ENCODE measurements around the gene NEK11.

NEK11 gene

DNA sequence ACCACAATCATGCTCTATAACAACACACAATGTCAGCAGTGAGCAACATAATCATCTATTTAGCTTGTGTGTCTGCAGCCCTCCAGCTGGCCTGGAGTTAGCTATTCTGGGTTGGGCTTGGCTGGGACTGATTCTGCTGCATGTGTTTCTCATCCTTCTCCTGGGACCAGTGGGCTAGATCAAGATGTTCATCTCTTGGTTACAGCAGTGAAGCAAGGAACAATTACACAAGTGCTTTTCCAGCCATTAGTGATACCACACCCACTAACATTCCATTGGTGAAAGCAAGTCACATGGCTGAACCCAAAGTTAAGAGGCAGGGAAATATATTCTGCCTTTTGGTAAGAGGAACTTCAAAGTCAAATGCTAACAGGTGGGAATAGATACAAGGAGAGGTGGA, 369.5 kb downstream of the NEK11 start:
- DNase-seq (ENCODE audit: low read depth in 2 of 3, low spot score in 2 of 3): no peak

DNA sequence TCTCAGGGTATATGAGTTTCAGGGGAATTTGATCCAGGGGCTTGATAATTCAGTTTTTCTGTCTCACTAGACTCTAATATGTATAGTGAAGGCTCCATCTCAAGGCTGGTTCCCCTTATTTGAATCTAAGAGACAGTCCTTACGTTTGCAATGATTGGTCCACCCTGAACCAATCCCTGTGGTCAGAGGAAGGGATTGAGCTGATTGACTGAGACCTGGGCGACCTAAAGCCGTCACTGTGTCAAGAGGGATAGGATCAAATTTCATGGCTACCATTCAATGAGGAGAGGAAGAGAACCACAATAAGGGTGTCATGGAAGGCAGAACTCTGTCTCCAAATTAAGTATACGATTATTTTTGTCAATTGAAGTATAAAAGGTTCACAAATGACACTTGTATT, 371.2 kb downstream of the NEK11 start:
- DNase-seq (ENCODE audit: low read depth in 2 of 3, low spot score in 2 of 3): no peak
